SKM-1 (cell line): ENCODE results near the gene MAML2.

Source experiments
- DNase-seq: peaks from one replicate; lab custom pipeline; 2025; ENCODE audit not compliant: unreplicated experiment; lab: John Stamatoyannopoulos, UW

Gene MAML2

DNA sequence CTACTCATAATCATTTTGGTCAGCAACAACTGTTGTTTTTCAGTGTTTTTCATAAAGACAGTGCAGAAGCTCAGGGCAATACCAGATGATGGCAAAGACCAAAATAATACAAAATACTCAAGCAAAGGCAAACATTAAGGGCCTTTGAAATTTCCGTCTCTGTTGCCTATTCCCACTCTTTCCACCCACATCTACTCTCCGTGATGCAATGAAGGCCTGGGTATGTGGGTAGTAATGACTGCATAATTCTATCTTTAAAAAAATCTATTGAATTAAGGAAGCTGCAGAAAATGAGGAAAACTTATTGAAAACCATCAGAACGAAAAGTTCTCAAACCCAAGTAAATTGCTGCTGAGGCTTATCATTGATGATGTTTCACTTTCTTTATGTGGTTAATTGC lies 203.3 kb downstream of the MAML2 start:
- no peak for DNase-seq

DNA sequence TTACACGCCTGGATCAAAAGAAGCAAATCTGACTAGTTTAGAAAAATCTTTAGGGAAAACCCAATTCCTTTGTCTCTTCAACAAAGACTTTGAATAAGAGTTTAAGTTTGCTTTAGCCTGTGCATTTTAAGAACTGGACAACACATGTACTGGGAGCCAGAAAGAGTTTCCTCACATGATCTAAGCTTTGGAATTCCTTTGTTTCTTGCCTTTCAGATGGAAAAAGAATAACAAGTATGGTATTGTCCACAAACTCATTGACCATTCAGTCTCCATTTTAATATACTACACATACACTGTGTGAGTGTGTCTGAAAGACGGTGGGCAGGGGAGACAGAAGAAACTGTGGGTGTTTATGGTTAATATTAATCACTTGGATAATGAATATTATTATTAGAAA lies 205.6 kb downstream of the MAML2 start:
- no peak for DNase-seq

DNA sequence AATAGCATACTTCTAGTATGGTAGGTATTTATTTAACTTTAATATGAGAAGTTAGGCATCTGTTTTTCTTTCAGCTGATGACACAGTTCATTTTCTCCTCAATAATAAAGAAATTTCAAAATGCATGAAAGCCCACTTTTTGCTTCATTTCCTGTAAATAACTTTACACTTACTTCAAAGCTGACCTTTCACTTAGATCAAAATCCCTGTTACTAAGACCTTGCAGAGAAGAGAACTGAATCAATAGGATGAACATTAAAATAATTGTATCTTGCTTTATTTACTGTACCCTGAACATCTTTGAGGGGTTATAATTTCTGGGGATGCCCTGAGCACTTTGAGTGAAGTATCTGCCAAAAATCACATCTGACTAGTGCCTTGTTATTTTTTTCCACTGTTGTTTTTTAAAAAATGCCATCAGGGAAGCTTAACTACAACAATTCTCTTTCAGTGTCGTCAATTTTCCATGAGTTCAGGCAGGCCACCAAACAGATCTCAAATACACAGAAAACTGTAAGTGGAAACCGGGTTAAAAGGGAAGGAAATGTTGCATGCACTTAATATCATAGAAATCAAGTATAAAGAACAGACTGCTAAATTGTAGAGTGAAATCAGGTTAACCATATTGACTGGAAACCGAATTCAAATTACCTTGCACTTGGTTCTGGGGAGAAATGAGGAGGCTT lies 206.2 kb downstream of the MAML2 start:
- no peak for DNase-seq

DNA sequence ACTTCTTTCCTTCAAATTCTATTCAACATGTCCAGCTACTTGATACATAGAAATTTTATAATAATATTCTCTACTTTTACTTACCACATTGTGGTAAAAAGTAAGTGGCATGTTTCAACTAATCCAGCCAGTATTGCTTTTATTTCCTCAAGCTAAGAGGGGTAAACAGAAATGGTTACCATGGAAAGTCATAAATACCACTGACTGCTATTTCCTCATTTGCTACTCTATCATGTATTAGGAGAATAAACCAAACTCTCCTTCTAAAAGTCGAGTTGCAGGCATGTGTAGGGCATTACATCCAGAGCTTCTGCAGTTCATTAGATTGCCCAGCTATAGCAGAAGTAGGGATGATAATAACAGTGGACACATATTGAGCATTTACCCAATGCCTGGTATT lies 208.4 kb downstream of the MAML2 start:
- DNase-seq: peak; percentile 2

DNA sequence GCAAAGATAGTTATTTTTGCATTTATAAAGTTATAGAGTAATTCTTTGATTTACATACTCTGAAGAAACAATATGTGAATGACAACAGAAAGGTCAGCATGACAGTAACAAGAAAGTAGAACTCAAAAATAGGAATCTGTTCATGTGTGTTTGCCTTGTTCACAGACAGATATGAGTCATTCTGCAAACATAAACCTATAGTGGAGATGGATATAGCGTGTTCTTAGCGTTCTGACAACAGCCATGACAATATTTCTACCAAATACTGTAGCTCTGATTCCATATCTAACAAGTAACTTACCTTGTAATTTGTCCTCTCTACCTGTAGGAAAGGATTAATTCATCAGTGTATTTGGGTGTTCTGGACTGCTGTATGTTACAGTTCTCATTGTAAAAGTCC lies 210.6 kb downstream of the MAML2 start:
- DNase-seq: no peak

DNA sequence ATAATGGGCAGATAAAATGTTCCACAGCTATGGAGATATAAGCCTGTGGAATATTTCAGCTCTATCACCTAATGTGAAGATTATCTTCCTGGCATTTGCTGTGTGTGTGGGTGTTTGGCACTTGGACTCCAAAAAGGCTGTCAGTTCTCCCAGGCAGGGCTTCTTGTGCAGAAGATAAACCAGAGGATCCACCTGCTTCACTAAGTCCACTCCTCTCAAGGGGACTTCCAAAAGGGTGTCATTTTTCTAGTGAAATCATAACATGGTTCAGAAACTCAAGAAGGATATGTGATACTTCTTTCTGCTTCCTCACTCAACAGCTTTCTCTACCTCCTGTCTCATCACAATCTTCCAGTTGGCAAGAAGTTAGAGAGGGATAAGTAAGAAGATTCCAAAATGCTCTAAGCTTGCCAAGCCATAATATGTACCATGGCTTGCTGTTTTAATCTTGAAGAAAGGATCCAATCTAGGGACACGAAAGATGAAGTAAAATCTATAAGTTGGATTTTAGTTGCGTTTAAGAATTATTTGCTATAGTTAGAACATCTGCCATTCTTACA lies 212.9 kb downstream of the MAML2 start:
- no peak for DNase-seq

DNA sequence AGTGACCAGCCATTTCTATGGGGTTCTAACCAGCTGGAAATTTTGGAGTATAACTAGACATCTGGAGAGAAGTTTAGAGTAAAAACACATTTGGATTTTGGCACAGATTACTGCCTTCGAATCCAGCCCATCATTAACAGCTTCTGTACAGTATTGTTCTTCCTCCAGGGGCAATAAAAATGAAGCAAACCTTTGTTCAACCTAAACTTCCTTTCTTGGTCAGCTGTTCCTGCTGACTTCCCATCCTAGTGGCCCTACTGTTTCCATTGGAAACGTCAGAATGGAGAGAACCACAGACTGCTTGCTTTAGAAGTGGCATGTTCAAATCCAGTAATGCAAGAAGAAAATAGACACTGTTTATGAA lies 215.4 kb downstream of the MAML2 start:
- DNase-seq: no peak

DNA sequence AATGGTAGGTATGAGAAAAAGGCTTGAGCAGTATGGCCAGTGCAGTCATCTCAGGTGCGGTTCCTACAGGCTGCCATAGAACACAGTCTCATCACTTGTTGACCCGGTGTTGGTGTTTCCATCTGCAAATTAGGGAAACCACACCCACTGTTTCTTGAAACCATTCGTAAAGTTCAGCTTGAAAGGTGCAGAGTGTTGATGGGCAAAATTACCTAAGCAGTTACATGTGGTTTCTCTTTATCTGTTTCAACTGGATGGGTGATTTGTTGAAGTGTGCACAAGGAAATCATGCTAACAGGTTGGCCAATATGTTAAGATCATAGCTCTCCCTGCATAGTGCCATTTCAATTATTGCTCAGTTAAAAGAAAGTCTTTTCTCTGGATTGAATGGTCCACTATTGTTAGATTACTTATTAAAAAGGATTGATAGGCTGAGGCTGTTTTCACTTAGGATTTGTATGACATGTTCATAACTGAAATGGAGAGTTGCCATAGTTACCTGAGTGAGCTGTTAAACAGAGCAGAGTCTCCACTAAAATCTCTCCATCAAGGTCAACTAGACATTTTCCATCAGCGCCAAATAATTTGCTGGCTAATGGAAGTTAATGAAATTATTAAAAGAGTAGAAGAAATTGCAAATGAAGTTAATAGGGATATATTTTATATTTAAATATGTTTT lies 215.9 kb downstream of the MAML2 start:
- no peak for DNase-seq

DNA sequence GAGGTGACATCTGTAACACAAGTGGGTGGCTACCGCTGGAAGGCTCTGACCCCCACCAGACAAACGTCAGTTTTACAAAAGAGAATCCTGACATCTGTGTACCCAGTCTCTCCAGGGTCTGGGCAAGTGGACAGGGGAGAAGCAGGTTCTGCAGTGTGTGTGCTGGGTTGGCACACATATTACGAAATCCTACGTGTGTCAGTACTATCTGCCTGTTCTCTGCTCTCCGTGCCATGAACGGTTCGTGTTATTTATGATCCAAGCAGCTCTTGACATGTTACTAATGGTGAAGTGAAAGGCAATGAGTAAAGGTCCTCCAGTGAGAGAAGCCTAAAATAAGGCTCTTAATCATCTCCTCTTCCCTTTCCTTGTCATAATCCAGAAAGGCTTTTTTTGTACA lies 217.6 kb downstream of the MAML2 start:
- no peak for DNase-seq

DNA sequence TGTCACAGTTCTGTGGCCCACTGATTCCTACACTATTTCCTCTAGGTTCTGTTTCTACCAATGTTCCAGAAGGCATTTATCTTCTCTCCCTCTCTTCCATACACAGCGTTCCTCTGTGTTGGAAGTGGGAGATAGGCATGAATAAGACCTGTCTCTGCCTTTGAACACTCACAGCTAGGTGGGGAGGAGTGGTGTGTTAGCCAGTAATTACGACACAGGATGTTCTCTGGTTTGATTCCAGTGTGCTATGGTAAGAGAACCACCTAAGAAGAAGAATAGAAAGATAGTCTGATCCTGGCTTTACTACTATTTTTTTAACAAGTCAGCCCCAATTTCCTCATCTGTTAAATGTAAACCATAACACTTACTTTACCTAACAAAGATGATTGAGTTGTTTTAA lies 218.8 kb downstream of the MAML2 start:
- no peak for DNase-seq

DNA sequence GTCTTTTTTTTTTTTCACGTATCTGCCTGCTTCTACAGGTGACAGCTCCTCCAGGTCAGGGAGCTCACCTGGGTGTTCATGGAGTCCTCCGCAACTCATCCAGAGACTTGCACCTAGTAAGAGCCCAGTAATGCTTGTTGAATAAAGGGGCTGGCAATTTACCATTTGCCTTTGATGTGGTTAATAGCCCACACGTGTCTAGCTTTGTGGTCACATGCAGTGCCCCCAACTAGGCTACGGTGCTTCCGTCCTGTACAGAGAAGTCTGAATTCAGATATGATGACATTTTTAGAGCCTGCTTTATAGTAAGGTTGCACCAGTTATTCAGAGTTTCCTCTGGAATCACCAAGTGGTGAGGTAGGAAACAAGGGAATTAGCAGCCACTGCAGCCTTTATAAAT lies 219.7 kb downstream of the MAML2 start:
- DNase-seq: no peak

DNA sequence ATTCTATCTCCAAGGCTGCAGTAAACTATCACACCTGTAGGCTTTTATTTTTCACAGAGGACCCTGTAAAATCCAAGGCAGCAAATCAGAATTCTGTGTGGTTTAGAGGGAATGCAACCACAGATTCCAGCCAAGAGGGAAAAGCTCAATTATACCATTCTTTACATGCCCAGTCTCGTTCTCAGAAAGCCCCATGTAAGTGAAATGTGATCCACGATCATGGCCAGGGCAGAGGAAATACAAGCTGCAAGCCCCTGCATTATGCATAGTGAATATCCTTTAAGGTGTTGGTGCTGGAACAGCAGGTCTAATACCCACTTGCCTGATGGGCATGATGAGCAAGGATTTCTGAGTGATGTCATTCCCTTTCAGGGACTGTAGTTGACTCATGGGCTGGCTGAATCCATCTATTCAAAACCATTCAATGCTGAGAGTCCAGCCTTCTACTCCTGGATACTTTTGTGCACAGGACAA lies 220.4 kb downstream of the MAML2 start:
- no peak for DNase-seq

DNA sequence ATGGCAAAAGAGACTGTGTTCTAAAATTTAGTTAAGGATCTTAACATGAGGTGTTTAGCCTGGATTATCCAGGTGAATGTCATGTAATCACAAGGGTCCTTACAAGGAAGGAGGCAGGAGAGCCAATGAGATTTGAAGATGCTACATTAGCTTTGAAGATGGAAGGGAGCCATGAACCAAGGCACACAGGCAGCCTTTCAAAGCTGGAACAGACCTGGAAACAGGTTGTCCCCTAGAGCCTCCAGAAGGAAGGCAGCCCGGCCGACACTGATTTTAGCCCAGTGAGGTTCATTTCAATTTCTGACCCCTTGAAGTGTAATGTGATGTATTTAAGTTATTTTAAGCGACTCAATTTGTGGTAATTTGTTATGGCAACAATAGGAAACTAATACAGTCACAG lies 223.8 kb downstream of the MAML2 start:
- DNase-seq: no peak

DNA sequence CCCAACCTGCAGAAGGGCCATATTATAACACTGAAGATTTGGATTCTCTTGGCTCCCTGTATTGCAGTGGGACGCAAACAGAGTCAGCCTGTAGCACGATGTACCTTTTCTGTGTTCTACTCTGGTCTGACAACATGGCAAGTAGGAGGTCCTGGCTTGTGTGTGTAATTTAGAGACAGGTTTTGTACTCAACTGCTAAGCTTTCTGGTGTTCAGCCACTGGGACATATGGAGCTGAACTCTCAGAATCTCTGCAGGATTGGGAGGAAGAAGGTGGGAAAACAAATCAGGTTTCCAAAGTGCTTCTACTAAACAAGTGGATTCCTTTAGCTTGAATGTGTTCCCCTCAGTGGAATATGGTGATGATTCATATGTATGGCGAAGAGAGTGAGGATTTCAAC lies 226.6 kb downstream of the MAML2 start:
- no peak for DNase-seq

DNA sequence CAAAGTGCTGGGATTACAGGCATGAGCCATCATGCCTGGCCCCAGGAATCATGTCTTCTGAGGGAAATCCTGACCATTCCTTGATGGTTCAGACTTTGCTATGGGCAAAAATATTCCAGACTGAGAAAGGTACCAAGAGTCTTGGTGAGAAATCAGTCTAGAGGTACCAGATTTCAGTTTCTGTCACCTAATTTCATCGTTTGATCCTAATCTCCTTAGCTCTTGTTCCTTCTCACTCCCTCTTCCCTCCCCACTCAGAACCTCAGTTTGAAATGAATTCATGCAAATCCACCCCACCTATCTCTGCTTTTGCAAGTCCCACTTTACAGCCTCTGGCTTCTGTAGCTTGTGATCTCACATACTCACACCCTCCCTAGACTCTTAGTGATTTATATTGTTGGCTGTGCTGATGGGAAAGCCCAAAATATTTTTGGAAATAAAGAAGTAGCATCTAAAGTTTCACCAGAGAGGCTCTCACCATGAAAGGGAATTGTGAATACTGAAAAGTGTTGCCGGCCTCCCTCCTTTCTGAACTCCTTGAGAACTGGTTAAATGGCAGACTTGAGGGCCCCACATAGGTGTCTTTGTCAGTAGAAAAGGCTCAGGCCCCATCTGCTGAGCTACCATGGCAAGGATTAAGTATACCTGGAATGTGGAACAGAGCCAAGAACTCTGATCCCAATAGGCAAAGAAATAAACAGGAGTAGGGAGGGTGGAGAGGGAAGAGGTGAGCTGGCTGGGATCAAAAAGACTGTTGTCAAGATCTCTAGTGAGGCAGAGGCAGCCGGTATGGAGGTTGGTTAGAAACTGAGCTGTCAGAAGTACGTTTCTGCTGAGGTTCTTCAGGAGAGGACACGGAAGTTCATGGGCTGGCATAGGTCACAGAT lies 228.6 kb downstream of the MAML2 start:
- no peak for DNase-seq

DNA sequence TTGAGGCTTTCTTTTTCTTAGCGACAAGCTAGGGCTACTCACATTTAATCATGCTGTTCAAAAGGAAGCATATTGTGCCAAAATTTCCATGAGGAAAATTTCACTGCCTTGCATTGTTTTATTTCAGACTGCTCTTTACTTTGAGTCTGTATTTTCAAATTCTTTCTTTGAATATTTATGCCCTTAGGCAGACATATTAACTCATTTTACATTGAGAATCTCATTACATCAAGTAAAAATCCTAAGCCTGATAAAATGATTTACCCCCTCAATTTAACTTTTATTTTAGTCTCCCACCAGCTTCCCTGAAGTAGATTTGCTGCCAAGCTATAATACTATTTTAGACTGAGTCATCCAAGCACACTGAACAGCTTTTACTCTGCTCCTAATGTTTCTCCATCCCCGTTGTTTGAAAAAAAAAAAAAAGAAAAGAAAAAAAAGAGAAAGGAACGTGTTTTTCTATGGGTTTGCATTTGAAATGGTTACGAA lies 229.8 kb downstream of the MAML2 start:
- no peak for DNase-seq

DNA sequence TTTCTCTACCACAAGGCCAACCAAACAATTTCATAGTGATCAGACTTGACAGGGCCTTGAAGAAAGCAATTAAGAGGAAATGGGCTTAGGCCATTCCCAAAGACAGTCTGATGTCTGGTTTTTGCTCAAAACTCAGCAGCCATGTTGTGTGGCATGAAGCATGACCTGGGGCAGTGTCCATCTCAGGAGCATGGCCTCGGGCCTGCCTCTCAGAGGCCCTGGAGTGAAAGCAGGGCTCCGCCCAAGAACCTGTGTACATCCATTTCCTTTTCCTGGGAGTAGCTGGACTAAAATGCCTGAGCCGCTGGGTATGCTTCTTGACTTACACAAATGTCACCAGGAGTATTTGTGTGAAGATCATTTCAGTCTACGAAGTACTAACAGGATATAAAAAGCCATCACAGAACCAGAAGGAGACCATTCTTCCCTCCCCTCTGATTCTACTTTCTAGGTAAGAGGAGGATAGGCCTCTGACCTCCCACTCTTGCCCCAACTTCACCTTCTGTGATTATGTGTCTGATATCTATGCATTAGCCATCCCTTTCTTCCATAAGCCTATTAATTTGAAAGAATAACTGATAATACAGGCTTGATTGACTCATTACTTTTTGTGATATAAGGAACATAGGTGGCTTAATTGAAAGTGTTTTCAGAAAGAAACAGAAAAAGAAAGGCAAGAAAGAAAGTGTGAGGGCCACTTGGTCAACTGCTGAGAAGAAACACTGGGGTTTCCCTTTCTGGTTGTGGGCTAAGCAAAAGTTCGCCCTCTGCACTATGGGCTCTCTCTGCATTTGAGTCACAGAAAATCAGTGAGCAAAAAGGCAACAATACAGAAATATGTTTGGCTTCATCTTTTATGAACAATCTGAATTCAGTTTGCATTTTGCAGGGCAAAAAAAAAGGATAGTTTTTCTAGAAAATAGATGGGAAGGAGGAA lies 230.5 kb downstream of the MAML2 start:
- DNase-seq: no peak

DNA sequence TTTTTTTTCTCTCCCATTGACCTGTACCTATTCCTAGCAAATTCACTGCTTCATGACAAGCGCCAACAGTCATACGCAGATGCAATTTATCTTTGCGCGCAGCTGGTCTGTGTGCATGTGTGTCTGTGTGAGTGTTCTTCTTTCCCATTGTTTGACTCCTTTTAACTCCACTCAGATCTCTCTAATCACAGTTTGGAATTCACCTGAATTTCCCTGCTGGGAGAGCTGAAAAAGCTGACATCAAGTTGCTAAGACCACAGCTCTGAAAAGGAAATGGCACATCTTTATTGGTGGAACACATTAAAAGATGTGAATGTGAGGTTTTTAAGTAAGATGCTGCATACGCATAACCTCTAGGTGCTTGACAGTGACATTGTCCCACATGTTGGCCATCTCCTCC lies 231.7 kb downstream of the MAML2 start:
- DNase-seq: no peak

DNA sequence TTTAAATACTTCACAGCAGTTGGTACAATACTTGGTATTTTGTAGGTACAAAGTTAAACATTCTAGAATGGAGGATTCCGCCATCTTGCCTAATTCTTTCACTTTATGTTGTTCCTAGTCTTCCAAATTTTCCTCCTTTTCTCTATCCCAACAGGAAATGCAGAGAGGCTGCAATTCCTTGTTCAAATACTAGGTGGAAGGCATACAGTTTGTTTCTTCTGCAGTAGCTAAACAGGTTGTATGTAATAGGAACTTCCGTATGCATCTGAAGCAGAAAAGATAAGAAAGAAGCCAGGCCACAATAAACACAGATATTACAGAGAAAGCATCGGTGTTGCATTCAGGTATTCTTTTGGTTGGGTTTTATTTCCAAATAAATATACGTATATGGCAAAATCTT lies 232.7 kb downstream of the MAML2 start:
- DNase-seq: no peak

DNA sequence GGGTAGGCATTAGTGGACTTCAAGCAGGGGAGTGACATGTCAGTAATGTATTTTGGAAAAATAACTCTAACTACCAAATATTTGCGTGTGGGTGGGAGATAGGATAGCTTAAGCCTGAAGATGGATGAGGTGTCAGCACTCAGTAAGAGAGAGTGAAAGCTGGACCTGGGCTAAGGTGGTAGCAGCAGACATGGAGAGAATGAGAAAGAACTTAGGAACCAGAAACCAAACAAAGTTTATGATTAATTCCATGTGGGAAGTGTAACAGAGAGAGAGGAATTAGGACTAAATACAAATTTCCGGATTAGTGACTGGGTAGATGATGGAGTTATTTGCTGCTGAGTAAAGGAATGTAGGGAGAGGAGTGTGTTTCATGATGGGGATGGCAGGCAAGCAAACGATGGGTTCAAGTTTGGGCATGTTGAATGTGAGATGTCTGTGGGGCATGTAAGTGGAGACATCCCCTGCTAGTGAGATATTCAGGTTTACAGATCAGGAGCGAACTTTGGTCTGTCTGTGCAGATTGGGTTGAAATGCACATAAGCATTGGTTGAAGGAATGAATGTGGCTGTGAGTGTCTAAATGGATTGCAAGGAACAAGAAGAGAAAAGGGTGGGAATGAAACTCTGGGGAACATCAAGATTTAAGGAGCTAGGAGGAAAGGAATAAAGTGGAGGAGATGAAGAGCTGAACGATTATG lies 233.5 kb downstream of the MAML2 start:
- DNase-seq: no peak
